IMR-90 (cell line): Measurements from ENCODE around the gene TMEM61.

Experiments
- BHLHE40 ChIP-seq: fragments of 150-350 bp; IDR thresholded peaks from 2 replicates; pipeline ENCODE4 v1.6.1; 2016; ENCODE audit warnings: mild to moderate bottlenecking, low read depth, low read length
- CTCF ChIP-seq: conservative IDR thresholded peaks from 2 replicates; pipeline ENCODE4 v1.5.1; 2012; ENCODE audit warnings: mild to moderate bottlenecking, low read depth, low read length, improper control_type of control experiment

DNA sequence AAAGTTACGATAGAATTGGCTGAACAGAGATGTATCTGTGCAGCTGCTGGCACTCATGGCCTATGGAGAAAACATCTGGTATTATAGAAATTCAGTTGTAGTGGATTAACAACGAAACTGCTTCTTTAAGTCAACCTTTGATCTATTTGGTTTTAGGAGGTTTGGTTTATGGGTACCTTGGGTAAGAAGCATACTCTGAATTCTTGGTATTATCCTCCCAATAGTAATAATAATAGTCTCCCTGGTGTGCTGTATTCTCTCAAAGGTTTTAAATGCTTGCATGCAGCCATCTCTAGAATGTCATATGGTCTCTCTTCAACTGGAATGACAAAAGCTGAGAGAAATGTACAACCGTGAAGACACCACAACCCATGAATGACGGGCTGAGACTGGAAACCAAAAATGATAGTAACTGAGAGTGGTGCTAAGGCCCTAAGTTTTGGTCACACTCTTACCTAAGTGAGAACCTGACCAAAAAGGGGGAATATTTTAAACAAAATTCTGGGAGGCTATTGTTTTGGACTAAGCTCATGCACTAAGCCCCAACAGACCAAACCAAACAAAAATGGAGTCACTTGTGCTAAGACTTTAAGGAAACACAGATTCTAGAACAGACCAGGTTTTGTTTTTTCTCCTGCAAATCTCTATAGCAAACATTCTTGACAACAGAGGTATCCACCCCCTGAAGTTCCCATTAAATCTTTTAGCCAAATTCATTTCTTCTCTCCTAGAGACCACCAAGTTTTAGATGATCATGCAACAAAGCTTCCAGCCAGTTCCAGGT is 17.6 kb upstream of the TMEM61 start:
- TF ChIP-seq CTCF (no peak), BHLHE40 (no peak)
